ENCODE data around the gene E2F7.

E2F7 gene

GRCh38 chr12:77010691-77011548 lies 54.4 kb downstream of the E2F7 start:
- TF ChIP-seq TAF1 (IDR thresholded peaks at IDR 0.05; ENCODE audit: borderline replicate concordance, low read depth, low read length) (no peak), POLR2AphosphoS5 (IDR thresholded peaks at IDR 0.05; ENCODE audit: low read depth, low read length) (no peak), POLR2A (IDR thresholded peaks at IDR 0.05; ENCODE audit: low read depth, low read length) (no peak)
- peak; percentile 80 for FAIRE-seq
- DNase-seq (ENCODE audit: insufficient read length): peak; percentile 36

- no peak for TF ChIP-seq POLR2A (IDR thresholded peaks at IDR 0.05; ENCODE audit: low read depth, low read length)
- TF ChIP-seq TAF1 (IDR thresholded peaks at IDR 0.05; ENCODE audit: borderline replicate concordance, low read depth, low read length): no peak
- no peak for TF ChIP-seq POLR2AphosphoS5 (IDR thresholded peaks at IDR 0.05; ENCODE audit: low read depth, low read length)
- no peak for DNase-seq (ENCODE audit: insufficient read length)
- no peak for FAIRE-seq
Observed at GRCh38 chr12:77007476-77007875, 57.9 kb downstream of the E2F7 start.

DNA sequence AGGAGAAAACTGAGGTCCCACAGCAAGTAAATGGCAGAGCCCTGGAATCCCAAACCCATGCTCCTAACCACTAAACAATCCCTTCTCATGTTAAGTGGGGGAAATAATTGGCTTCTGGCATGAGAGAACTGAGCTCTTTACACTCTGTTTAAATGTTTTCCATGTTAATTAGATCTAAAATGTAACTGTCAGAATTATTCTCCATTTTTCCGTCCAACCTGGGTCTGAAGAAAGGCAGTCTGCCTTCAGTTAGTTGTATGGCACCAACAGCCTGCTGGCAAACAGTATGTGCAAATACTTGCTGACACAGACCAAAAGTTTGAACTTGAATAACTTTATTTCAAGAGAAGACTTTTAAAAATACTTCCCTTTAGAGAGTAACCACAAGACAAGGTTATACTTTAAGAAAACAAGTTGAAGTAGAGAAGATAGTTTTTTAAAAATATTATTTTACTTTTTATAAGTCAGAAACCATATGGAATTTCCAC lies 59.7 kb downstream of the E2F7 start:
- FAIRE-seq: no peak
- no peak for DNase-seq (ENCODE audit: insufficient read length)
- no peak for TF ChIP-seq POLR2A (IDR thresholded peaks at IDR 0.05; ENCODE audit: low read depth, low read length)
- no peak for TF ChIP-seq TAF1 (IDR thresholded peaks at IDR 0.05; ENCODE audit: borderline replicate concordance, low read depth, low read length)
- TF ChIP-seq POLR2AphosphoS5 (IDR thresholded peaks at IDR 0.05; ENCODE audit: low read depth, low read length): no peak

- FAIRE-seq: no peak
- DNase-seq (ENCODE audit: insufficient read length): no peak
- TF ChIP-seq TAF1 (IDR thresholded peaks at IDR 0.05; ENCODE audit: borderline replicate concordance, low read depth, low read length) (no peak), POLR2AphosphoS5 (IDR thresholded peaks at IDR 0.05; ENCODE audit: low read depth, low read length) (no peak), POLR2A (IDR thresholded peaks at IDR 0.05; ENCODE audit: low read depth, low read length) (no peak)
Observed at GRCh38 chr12:77003914-77004313, 61.5 kb downstream of the E2F7 start.

- no peak for FAIRE-seq
Observed at GRCh38 chr12:77003246-77003645, 62.1 kb downstream of the E2F7 start.

GRCh38 chr12:77002382-77002781 lies 63.0 kb downstream of the E2F7 start:
- no peak for FAIRE-seq
- no peak for DNase-seq (ENCODE audit: insufficient read length)
- no peak for TF ChIP-seq TAF1 (IDR thresholded peaks at IDR 0.05; ENCODE audit: borderline replicate concordance, low read depth, low read length)
- no peak for TF ChIP-seq POLR2AphosphoS5 (IDR thresholded peaks at IDR 0.05; ENCODE audit: low read depth, low read length)
- no peak for TF ChIP-seq POLR2A (IDR thresholded peaks at IDR 0.05; ENCODE audit: low read depth, low read length)

More at GRCh38 chr12:77003246-77003645, 62.1 kb downstream of the E2F7 start:
- DNase-seq (ENCODE audit: insufficient read length): no peak
- no peak for TF ChIP-seq POLR2A (IDR thresholded peaks at IDR 0.05; ENCODE audit: low read depth, low read length)
- TF ChIP-seq POLR2AphosphoS5 (IDR thresholded peaks at IDR 0.05; ENCODE audit: low read depth, low read length): no peak

DNA sequence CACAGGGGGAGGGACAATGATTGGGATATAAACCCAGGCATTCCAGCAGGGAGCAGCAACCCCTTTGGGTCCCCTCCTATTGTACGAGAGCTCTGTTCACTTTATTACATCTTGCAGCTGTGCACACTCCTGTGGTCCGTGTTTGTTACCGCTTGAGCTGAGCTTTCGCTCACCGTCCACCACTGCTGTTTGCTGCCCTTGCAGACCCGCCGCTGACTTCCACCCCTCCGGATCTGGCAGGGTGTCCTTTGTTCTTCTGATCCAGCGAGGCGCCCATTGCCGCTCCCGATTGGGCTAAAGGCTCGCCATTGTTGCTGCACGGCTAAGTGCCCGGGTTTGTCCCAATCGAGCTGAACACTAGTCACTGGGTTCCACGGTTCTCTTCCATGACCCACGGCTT lies 64.1 kb downstream of the E2F7 start:
- TF ChIP-seq POLR2AphosphoS5 (IDR thresholded peaks at IDR 0.05; ENCODE audit: low read depth, low read length) (no peak), POLR2A (IDR thresholded peaks at IDR 0.05; ENCODE audit: low read depth, low read length) (no peak), TAF1 (IDR thresholded peaks at IDR 0.05; ENCODE audit: borderline replicate concordance, low read depth, low read length) (no peak)
- FAIRE-seq: no peak
- no peak for DNase-seq (ENCODE audit: insufficient read length)

DNA sequence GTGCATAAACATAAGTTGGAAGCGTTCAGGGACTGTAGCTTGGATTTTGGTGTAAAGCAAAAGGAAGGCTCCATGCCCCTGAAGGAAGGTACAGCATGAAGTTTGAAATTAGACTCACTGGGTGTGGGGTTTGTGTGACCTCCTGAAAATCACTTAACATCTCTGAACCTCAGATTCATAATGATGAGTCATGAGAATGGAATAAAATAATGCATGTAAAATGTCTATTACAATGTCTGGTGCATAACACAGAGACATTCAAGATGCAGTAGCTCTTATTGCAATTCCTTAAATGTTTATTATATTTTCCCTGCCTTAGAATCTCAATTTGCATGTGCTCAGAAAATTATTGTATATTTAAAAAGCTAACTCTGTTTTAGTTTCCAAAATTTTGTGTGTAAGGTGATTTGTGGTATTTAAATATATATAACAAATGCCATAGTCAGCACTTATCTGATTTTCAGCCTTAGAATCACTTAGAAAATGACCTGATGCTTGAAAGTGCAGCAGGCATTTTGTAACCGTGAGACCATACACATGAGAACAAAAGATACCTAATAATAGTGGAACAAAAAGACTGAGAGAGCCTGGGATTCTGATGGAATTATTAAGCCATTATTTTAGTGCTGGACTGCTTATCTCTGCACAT lies 66.3 kb downstream of the E2F7 start:
- DNase-seq (ENCODE audit: insufficient read length): no peak
- FAIRE-seq: no peak
- TF ChIP-seq TAF1 (IDR thresholded peaks at IDR 0.05; ENCODE audit: borderline replicate concordance, low read depth, low read length): no peak
- TF ChIP-seq POLR2A (IDR thresholded peaks at IDR 0.05; ENCODE audit: low read depth, low read length): no peak
- no peak for TF ChIP-seq POLR2AphosphoS5 (IDR thresholded peaks at IDR 0.05; ENCODE audit: low read depth, low read length)

GRCh38 chr12:76998386-76998785 lies 67.0 kb downstream of the E2F7 start:
- DNase-seq (ENCODE audit: insufficient read length): no peak
- no peak for TF ChIP-seq POLR2A (IDR thresholded peaks at IDR 0.05; ENCODE audit: low read depth, low read length)
- no peak for TF ChIP-seq POLR2AphosphoS5 (IDR thresholded peaks at IDR 0.05; ENCODE audit: low read depth, low read length)
- no peak for TF ChIP-seq TAF1 (IDR thresholded peaks at IDR 0.05; ENCODE audit: borderline replicate concordance, low read depth, low read length)
- FAIRE-seq: no peak

- no peak for TF ChIP-seq POLR2A (IDR thresholded peaks at IDR 0.05; ENCODE audit: low read depth, low read length)
- no peak for TF ChIP-seq POLR2AphosphoS5 (IDR thresholded peaks at IDR 0.05; ENCODE audit: low read depth, low read length)
- no peak for TF ChIP-seq TAF1 (IDR thresholded peaks at IDR 0.05; ENCODE audit: borderline replicate concordance, low read depth, low read length)
- no peak for FAIRE-seq
- DNase-seq (ENCODE audit: insufficient read length): no peak
Observed at GRCh38 chr12:76997011-76997780, 68.2 kb downstream of the E2F7 start.

- FAIRE-seq (no peak), DNase-seq (ENCODE audit: insufficient read length) (no peak)
- TF ChIP-seq POLR2AphosphoS5 (IDR thresholded peaks at IDR 0.05; ENCODE audit: low read depth, low read length): no peak
- no peak for TF ChIP-seq TAF1 (IDR thresholded peaks at IDR 0.05; ENCODE audit: borderline replicate concordance, low read depth, low read length)
- no peak for TF ChIP-seq POLR2A (IDR thresholded peaks at IDR 0.05; ENCODE audit: low read depth, low read length)
Observed at GRCh38 chr12:76990716-76991115, 74.7 kb downstream of the E2F7 start.

All from GM12892 (cell line).